Common myeloid progenitor, CD34-positive (primary cell): ENCODE results near the gene PRKCH.
A peak's percentile ranks its signal among the peaks of the same experiment; 100 is the strongest.

Experiments used
- CTCF ChIA-PET: fragments of 350-600 bp; sonication (Branson Sonifier 250); formaldehyde crosslinking; loops from one replicate; lab custom pipeline; 2021; ENCODE audit warnings: antibody characterized with exemption; lab: Charles Lee
- POLR2A ChIA-PET: fragments of 350-600 bp; sonication (Branson Sonifier 250); formaldehyde crosslinking; loops from one replicate; lab custom pipeline; 2021; ENCODE audit warnings: antibody characterized with exemption; lab: Charles Lee
- DNase-seq, 3 donors: peaks; one replicate each; pipeline versions ENCODE4 v3.0.0 to v3.0.0-alpha.2; 2013
- H3K27ac ChIP-seq, 2 experiments: 1 replicate in 1 of 2; 2 replicates in 1 of 2; pipeline ENCODE4 v1.7.0; 2013; ENCODE audit warnings: inconsistent platforms in 2 of 2, low read length in 2 of 2, mild to moderate bottlenecking in 2 of 2, low read depth in 1 of 2, moderate library complexity in 1 of 2; ENCODE audit not compliant: severe bottlenecking in 2 of 2, insufficient read depth in 1 of 2, poor library complexity in 1 of 2
- H3K27me3 ChIP-seq, 5 experiments: replicated peaks in 2 of 5; 1 replicate in 3 of 5; 2 replicates in 2 of 5; pipeline versions ENCODE4 v1.6.1 to v1.7.0; 2013; ENCODE audit warnings: low read length in 4 of 5, mild to moderate bottlenecking in 2 of 5, moderate library complexity in 2 of 5, inconsistent platforms in 1 of 5; ENCODE audit not compliant: insufficient read depth in 5 of 5, control insufficient read depth in 4 of 5
- H3K36me3 ChIP-seq, 4 experiments: 1 replicate in 2 of 4; 2 replicates in 2 of 4; pipeline versions ENCODE4 v1.6.1 to v1.7.0; 2013; ENCODE audit warnings: low read length in 3 of 4, control low read depth in 1 of 4, mild to moderate bottlenecking in 1 of 4; ENCODE audit not compliant: control insufficient read depth in 4 of 4, insufficient read depth in 4 of 4
- H3K4me1 ChIP-seq, 4 experiments: 1 replicate in 3 of 4; 2 replicates in 1 of 4; pipeline versions ENCODE4 v1.6.1 to v1.7.1; 2013; ENCODE audit warnings: low read length in 3 of 4, mild to moderate bottlenecking in 3 of 4, control low read depth in 1 of 4, inconsistent platforms in 1 of 4, moderate library complexity in 1 of 4; ENCODE audit not compliant: control insufficient read depth in 4 of 4, insufficient read depth in 4 of 4; ENCODE audit errors: control extremely low read depth in 1 of 4
- H3K4me3 ChIP-seq, 7 experiments: 1 replicate in 4 of 7; 2 replicates in 3 of 7; pipeline versions ENCODE4 v1.5.1 to v1.7.0; 2013; ENCODE audit warnings: mild to moderate bottlenecking in 7 of 7, low read length in 6 of 7, moderate library complexity in 6 of 7, inconsistent platforms in 2 of 7, low read depth in 2 of 7, control low read depth in 1 of 7; ENCODE audit not compliant: insufficient read depth in 4 of 7, control insufficient read depth in 1 of 7; ENCODE audit errors: extremely low read depth in 1 of 7
- H3K9me3 ChIP-seq, 5 experiments: 1 replicate in 4 of 5; 2 replicates in 1 of 5; pipeline versions ENCODE4 v1.6.1 to v1.7.1; 2013; ENCODE audit warnings: low read length in 4 of 5, mild to moderate bottlenecking in 2 of 5, inconsistent platforms in 1 of 5, low read depth in 1 of 5, moderate library complexity in 1 of 5; ENCODE audit not compliant: control insufficient read depth in 4 of 5, insufficient read depth in 2 of 5; ENCODE audit errors: control extremely low read depth in 1 of 5
- WGBS: methylation state at CpG from one replicate; pipeline ENCODE4 v1.1.5; 2013; ENCODE audit not compliant: insufficient coverage; 5-methylcytosine and 5-hydroxymethylcytosine counted together

Gene PRKCH

DNA sequence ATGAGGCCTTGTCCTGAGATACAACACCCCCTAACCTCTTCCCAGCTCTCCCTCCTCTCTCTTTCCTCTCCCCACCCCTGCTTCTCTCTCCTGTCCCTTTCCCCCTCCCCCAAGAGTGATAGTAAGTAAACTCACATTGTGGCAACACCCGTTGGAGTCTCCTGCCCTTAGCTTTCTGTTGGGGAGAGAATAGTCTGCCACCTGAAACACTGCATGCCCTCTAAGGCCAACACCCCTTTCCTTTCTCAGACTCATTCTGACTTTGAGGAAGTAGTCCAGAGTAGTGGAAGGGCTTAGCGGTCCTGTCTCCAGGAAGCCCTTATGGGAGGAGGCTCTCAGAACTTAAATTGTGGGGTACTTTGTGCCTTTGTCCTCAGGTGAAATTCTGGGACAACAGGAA lies 95.2 kb downstream of the PRKCH start:
- Histone ChIP-seq H3K27ac (no peak overlapping the region), H3K4me1 (peaks cover 16 to 73% (median 51%) of the 10 kb centered on the region in 4 experiments)

DNA sequence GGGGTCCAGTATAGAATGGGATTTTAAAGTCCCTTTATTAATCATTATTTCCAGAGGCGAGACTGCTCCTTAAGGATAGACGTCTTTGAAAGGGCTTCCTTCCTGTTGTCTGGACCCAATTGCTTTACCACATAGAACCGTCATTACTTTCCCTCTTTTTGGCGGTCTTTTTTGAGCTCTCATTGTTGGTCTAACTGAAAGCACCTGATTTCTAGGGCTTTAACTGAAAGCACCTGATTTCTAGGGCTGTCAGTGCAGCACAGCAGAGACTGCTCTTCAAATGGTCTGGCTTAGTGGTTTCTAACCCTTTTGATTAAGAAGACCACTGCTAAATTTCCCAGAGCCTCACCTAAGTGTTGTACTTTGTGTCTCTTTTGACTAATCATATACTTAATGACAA lies 95.8 kb downstream of the PRKCH start:
- H3K36me3 ChIP-seq, result no peaks in the 10 kb centered on the region
- 17% methylated on average over 4 of the region's 4 CpGs for WGBS
- H3K4me3 ChIP-seq, result peak overlapping the region in 1 of 7 experiments; percentile 3
- ChIA-PET CTCF (interaction anchor here (0.6 to 1.2 kb wide), 3 partner anchors 16 to 130 kb away, joined by 3 read pairs; no protein-coding TSS in a partner anchor), POLR2A (no interaction called here)
- H3K27ac ChIP-seq, result no peak overlapping the region
- peaks cover 16 to 75% (median 52%) of the 10 kb centered on the region in 4 experiments for H3K4me1 ChIP-seq
- DNase-seq, result no peak
- H3K9me3 ChIP-seq, result no peaks in the 10 kb centered on the region
- no peaks in the 10 kb centered on the region for H3K27me3 ChIP-seq

More for the DNA sequence above, 95.2 kb downstream of the PRKCH start:
- Histone ChIP-seq H3K36me3 (no peaks in the 10 kb centered on the region), H3K4me3 (peak overlapping the region in 1 of 7 experiments; percentile 6), H3K27me3 (no peaks in the 10 kb centered on the region), H3K9me3 (no peaks in the 10 kb centered on the region)
- ChIA-PET CTCF (interaction anchor here (0.6 to 1.6 kb wide), 3 partner anchors 10 to 124 kb away, joined by 3 read pairs; no protein-coding TSS in a partner anchor), POLR2A (no interaction called here)
- no CpG with 5 or more reads among the region's 2 CpGs for WGBS
- peak; percentile 27 to 76 (median 62) for DNase-seq

DNA sequence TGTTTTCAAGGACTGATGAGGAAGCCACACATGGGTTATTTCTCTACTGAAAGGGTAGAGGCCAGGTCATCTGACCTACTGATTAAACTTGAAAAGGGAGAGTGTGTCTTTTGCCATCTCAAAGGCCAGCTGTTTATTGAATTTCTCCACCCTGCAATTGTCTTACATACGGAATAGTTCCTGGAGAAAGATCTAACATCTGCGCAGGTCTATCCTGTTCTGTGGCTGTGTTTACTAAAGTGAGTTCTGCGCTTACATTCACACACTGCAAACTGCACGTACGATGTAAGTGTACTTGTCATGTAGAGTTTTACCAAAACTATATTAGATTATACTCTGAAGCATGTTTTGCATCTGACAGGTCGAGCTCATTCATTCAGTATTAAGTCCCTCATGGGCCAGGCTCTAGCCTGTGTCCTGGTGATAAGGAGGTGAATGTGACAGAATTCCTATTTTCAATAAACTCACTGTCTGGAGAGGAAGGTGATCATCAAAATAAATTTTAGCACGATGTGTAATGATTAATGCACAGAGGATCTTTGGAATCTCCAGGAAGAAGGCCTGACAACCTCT lies 96.6 kb downstream of the PRKCH start:
- WGBS, result 0% methylated on average over 1 of the region's 7 CpGs
- Histone ChIP-seq H3K36me3 (no peaks in the 10 kb centered on the region), H3K4me1 (peaks cover 16 to 72% (median 52%) of the 10 kb centered on the region in 4 experiments), H3K27me3 (no peaks in the 10 kb centered on the region), H3K9me3 (no peaks in the 10 kb centered on the region), H3K27ac (no peak overlapping the region), H3K4me3 (peak overlapping the region in 1 of 7 experiments; percentile 17)
- CTCF ChIA-PET, result interaction anchor here (0.9 to 1.2 kb wide), 4 partner anchors 10 to 131 kb away, joined by 3 read pairs; no protein-coding TSS in a partner anchor
- POLR2A ChIA-PET, result no interaction called here
- no peak for DNase-seq

GRCh38 chr14:61418746-61419145 lies 97.4 kb downstream of the PRKCH start:
- ChIA-PET CTCF (interaction anchor here (1.0 to 1.5 kb wide), 4 partner anchors 9 to 53 kb away, joined by 3 read pairs; no protein-coding TSS in a partner anchor), POLR2A (no interaction called here)
- H3K27me3 ChIP-seq, result no peaks in the 10 kb centered on the region
- H3K4me3 ChIP-seq, result peak overlapping the region in 2 of 7 experiments; percentile 4 to 36
- peak in 1 of 3 donors; percentile 33 for DNase-seq
- 5% methylated on average over 3 of the region's 4 CpGs for WGBS
- H3K9me3 ChIP-seq, result no peaks in the 10 kb centered on the region
- no peaks in the 10 kb centered on the region for H3K36me3 ChIP-seq
- peaks cover 16 to 66% (median 50%) of the 10 kb centered on the region in 4 experiments for H3K4me1 ChIP-seq
- peak overlapping the region in 1 of 2 experiments; percentile 31 for H3K27ac ChIP-seq

DNA sequence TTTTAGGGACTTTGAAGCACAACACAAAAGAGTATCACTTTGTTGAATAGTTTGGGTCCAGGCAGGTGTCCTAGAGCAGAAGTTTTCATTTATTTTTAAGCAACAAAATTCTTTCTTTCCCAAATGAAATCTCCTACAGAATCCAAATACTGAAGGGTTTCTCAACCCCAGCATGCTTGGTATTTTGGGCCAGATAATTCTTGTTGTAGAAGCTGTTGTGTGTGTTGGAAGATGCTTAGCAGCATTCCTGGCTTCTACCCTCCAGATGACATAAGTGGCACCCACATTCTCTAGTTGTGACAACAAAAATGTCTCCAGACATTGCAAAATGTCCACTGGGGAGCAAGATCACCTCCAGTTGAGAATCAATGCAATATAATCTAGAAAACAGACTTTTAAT lies 97.8 kb downstream of the PRKCH start:
- Histone ChIP-seq H3K36me3 (no peaks in the 10 kb centered on the region), H3K27me3 (no peaks in the 10 kb centered on the region), H3K4me3 (peak overlapping the region in 1 of 7 experiments; percentile 36), H3K27ac (no peak overlapping the region), H3K9me3 (no peaks in the 10 kb centered on the region), H3K4me1 (peaks cover 16 to 64% (median 48%) of the 10 kb centered on the region in 4 experiments)
- no peak for DNase-seq
- ChIA-PET CTCF (interaction anchor here (1.0 to 1.5 kb wide), 4 partner anchors 9 to 53 kb away, joined by 3 to 5 read pairs (median 3); no protein-coding TSS in a partner anchor), POLR2A (no interaction called here)

- WGBS, result 74% methylated on average over 4 of the region's 4 CpGs
- peak overlapping the region in 1 of 7 experiments; percentile 10 for H3K4me3 ChIP-seq
- peaks cover 16 to 58% (median 48%) of the 10 kb centered on the region in 4 experiments for H3K4me1 ChIP-seq
- H3K27ac ChIP-seq, result no peak overlapping the region
- CTCF ChIA-PET, result interaction anchor here (0.6 to 1.6 kb wide), 6 partner anchors 11 to 123 kb away, joined by 3 to 6 read pairs (median 4); no protein-coding TSS in a partner anchor
- POLR2A ChIA-PET, result interaction anchor here (0.5 to 0.6 kb wide), 3 partner anchors 8 to 104 kb away, joined by 3 read pairs; no protein-coding TSS in a partner anchor
- H3K36me3 ChIP-seq, result peaks cover 0 to 2% (median 0%) of the 10 kb centered on the region in 4 experiments
- H3K27me3 ChIP-seq, result no peaks in the 10 kb centered on the region
- DNase-seq, result peak in 1 of 3 donors; percentile 52
- peaks cover 0 to 6% (median 5%) of the 10 kb centered on the region in 5 experiments for H3K9me3 ChIP-seq
Observed at GRCh38 chr14:61420326-61420725, 98.9 kb downstream of the PRKCH start.
